PC-9 (cell line): Measurements from ENCODE around the gene SDK2.

ENCODE experiments used
- EZH2 ChIP-seq: fragments of 200-600 bp; sonication (generic); IDR thresholded peaks from 2 replicates; pipeline ENCODE4 v1.8.0; 2017; ENCODE audit warnings: antibody characterized with exemption, low read depth
- TF ChIP-seq, protein P1 (sequence below): fragments of 200-600 bp; sonication (generic); conservative IDR thresholded peaks from 2 replicates; pipeline ENCODE4 v1.6.1; 2017; ENCODE audit warnings: mixed run types, antibody characterized with exemption, mild to moderate bottlenecking, moderate library complexity

GRCh38 chr17:73533127-73533526, 111.1 kb downstream of the SDK2 start:
- TF ChIP-seq, protein P1, sequence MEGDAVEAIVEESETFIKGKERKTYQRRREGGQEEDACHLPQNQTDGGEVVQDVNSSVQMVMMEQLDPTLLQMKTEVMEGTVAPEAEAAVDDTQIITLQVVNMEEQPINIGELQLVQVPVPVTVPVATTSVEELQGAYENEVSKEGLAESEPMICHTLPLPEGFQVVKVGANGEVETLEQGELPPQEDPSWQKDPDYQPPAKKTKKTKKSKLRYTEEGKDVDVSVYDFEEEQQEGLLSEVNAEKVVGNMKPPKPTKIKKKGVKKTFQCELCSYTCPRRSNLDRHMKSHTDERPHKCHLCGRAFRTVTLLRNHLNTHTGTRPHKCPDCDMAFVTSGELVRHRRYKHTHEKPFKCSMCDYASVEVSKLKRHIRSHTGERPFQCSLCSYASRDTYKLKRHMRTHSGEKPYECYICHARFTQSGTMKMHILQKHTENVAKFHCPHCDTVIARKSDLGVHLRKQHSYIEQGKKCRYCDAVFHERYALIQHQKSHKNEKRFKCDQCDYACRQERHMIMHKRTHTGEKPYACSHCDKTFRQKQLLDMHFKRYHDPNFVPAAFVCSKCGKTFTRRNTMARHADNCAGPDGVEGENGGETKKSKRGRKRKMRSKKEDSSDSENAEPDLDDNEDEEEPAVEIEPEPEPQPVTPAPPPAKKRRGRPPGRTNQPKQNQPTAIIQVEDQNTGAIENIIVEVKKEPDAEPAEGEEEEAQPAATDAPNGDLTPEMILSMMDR = no peak
- TF ChIP-seq EZH2 = no peak
